GM23338 (cell line): ENCODE measurements around the gene UBXN10. TPM values are rescaled to one million over a fixed set of nuclear protein-coding genes. Genes with fewer than 3 reads are reported as not detected.

Experiments
- ATAC-seq: fragments of 200-7000 bp; cut with Tn5 transposase; 3 replicates; pipeline ENCODE4 v1.9.1; 2020
- DNase-seq: peaks from one replicate; pipeline ENCODE4 v3.0.0-alpha.2; 2015; ENCODE audit warnings: low spot score
- H2AFZ ChIP-seq: fragments of 200-600 bp; sonication (generic); 2 replicates; pipeline ENCODE4 v1.8.0; 2016; ENCODE audit warnings: antibody characterized with exemption, mild to moderate bottlenecking, moderate library complexity
- H3F3A ChIP-seq: fragments of 200-600 bp; sonication (generic); replicated peaks from 2 replicates; pipeline ENCODE4 v1.8.0; 2017; ENCODE audit warnings: antibody characterized with exemption, mixed run types, low read depth
- H3K27ac ChIP-seq: fragments of 200-600 bp; sonication (generic); 2 replicates; pipeline ENCODE4 v1.6.1; 2016; ENCODE audit warnings: low read depth
- H3K27me3 ChIP-seq: fragments of 200-600 bp; sonication (generic); 2 replicates; pipeline ENCODE4 v1.8.0; 2016; ENCODE audit warnings: mild to moderate bottlenecking, mixed run types, moderate library complexity; ENCODE audit not compliant: insufficient read depth
- H3K36me3 ChIP-seq: fragments of 200-600 bp; sonication (generic); 2 replicates; pipeline ENCODE4 v1.8.0; 2016; ENCODE audit warnings: mild to moderate bottlenecking; ENCODE audit not compliant: insufficient read depth
- H3K4me1 ChIP-seq: fragments of 200-600 bp; sonication (generic); 2 replicates; pipeline ENCODE4 v1.8.0; 2016; ENCODE audit warnings: mild to moderate bottlenecking, moderate library complexity; ENCODE audit not compliant: insufficient read depth
- H3K4me2 ChIP-seq: fragments of 200-600 bp; sonication (generic); 2 replicates; pipeline ENCODE4 v1.7.1; 2017; ENCODE audit warnings: mixed run types
- H3K4me3 ChIP-seq: fragments of 200-600 bp; sonication (generic); 2 replicates; pipeline ENCODE4 v1.6.1; 2016; ENCODE audit warnings: mixed run types
- H3K79me2 ChIP-seq: fragments of 200-600 bp; sonication (generic); replicated peaks from 2 replicates; pipeline ENCODE4 v1.8.0; 2017; ENCODE audit warnings: mild to moderate bottlenecking; ENCODE audit not compliant: insufficient read depth
- H3K9me2 ChIP-seq: fragments of 200-600 bp; sonication (generic); 2 replicates; pipeline ENCODE4 v1.8.0; 2017; ENCODE audit not compliant: insufficient read depth
- H4K20me1 ChIP-seq: fragments of 200-600 bp; sonication (generic); replicated peaks from 2 replicates; pipeline ENCODE4 v1.8.0; 2017; ENCODE audit warnings: mild to moderate bottlenecking; ENCODE audit not compliant: insufficient read depth
- H3K27ac Mint-ChIP-seq: 2 replicates; pipeline ENCODE4 v1.8.0; 2020; ENCODE audit warnings: inconsistent platforms, mild to moderate bottlenecking, moderate library complexity, mixed read lengths
- H3K27me3 Mint-ChIP-seq: 3 replicates; pipeline ENCODE4 v1.8.0; 2022; ENCODE audit warnings: low read depth, mild to moderate bottlenecking, moderate library complexity, mixed read lengths, inconsistent platforms; ENCODE audit not compliant: insufficient read depth, poor library complexity
- H3K36me3 Mint-ChIP-seq: 3 replicates; pipeline ENCODE4 v1.8.0; 2021; ENCODE audit warnings: low read depth, mild to moderate bottlenecking, inconsistent platforms, moderate library complexity, mixed read lengths
- H3K4me1 Mint-ChIP-seq: 3 replicates; pipeline ENCODE4 v1.8.0; 2020; ENCODE audit warnings: mild to moderate bottlenecking, inconsistent platforms, mixed read lengths
- H3K4me3 Mint-ChIP-seq: 3 replicates; pipeline ENCODE4 v1.8.0; 2021; ENCODE audit warnings: moderate library complexity, mild to moderate bottlenecking, inconsistent platforms, mixed read lengths
- H3K9me3 Mint-ChIP-seq: 3 replicates; pipeline ENCODE4 v1.8.0; 2020; ENCODE audit warnings: moderate library complexity, mild to moderate bottlenecking, inconsistent platforms, mixed read lengths
- CREB1 ChIP-seq: fragments of 250-450 bp; sonication (Bioruptor Pico); IDR thresholded peaks from 2 replicates; pipeline ENCODE4 v1.5.0; 2020; ENCODE audit warnings: low read depth, mild to moderate bottlenecking, moderate library complexity
- ETS1 ChIP-seq: IDR thresholded peaks from 2 replicates; pipeline ENCODE4 v1.6.1; 2016; ENCODE audit warnings: antibody characterized with exemption
- EZH2 ChIP-seq: fragments of 200-600 bp; sonication (generic); IDR thresholded peaks from one replicate; pipeline ENCODE4 v1.8.0; 2017; ENCODE audit warnings: antibody characterized with exemption, mild to moderate bottlenecking, low read depth; ENCODE audit not compliant: unreplicated experiment
- EZH2phosphoT487 ChIP-seq: fragments of 200-600 bp; sonication (generic); IDR thresholded peaks from one replicate; pipeline ENCODE4 v1.8.1; 2018; ENCODE audit warnings: antibody characterized with exemption; ENCODE audit not compliant: unreplicated experiment
- JUNB ChIP-seq: IDR thresholded peaks from one replicate; pipeline ENCODE4 v1.6.1; 2016; ENCODE audit warnings: antibody characterized with exemption; ENCODE audit not compliant: unreplicated experiment
- NANOG ChIP-seq: IDR thresholded peaks from 2 replicates; pipeline ENCODE4 v1.6.1; 2016; ENCODE audit warnings: antibody characterized with exemption, borderline replicate concordance
- POLR2AphosphoS5 ChIP-seq: IDR thresholded peaks from 2 replicates; pipeline ENCODE4 v1.6.1; 2016; ENCODE audit warnings: antibody characterized with exemption, low read depth
- STAT1 ChIP-seq: IDR thresholded peaks from one replicate; pipeline ENCODE4 v1.6.1; 2016; ENCODE audit warnings: antibody characterized with exemption; ENCODE audit not compliant: unreplicated experiment
- ZNF114 ChIP-seq: fragments of 250-450 bp; sonication (Bioruptor Pico); IDR thresholded peaks from 2 replicates; pipeline ENCODE4 v1.5.0; 2020; ENCODE audit warnings: mild to moderate bottlenecking, moderate library complexity
- ZNF331 ChIP-seq: fragments of 250-450 bp; sonication (Bioruptor Pico); IDR thresholded peaks from 2 replicates; pipeline ENCODE4 v1.5.0; 2020; ENCODE audit warnings: low read depth, mild to moderate bottlenecking, moderate library complexity
- ZNF462 ChIP-seq: fragments of 250-450 bp; sonication (Bioruptor Pico); IDR thresholded peaks from 2 replicates; pipeline ENCODE4 v1.5.0; 2020; ENCODE audit warnings: mild to moderate bottlenecking, moderate library complexity
- polyA plus RNA-seq: library from polyadenylated mRNA; unstranded; fragments of >200 nt; fragmentation: Nextera tagmentation; extraction: Ambion mirVana; gene quantifications from 2 replicates; pipeline ENCODE4 v1.2.1, GENCODE V29; 2016
- total RNA-seq: library from RNA; depleted of rRNA; stranded (reverse); fragments of >200 nt; shearing (Covaris generic); gene quantifications from 2 replicates; pipeline ENCODE4 v1.2.3, GENCODE V29; 2014
- TF ChIP-seq, protein P1 (sequence below): IDR thresholded peaks from one replicate; pipeline ENCODE4 v1.6.1; 2018; ENCODE audit warnings: antibody characterized with exemption; ENCODE audit not compliant: unreplicated experiment
- TF ChIP-seq, protein P2 (sequence below), 2 experiments: fragments of 200-600 bp in 1 of 2; sonication (generic) in 1 of 2; conservative IDR thresholded peaks; 2 replicates each; pipeline versions ENCODE4 v1.5.1 to v1.6.1; 2016 to 2017; ENCODE audit warnings: antibody characterized with exemption in 2 of 2, low read depth in 2 of 2, mild to moderate bottlenecking in 2 of 2, moderate library complexity in 1 of 2

The UBXN10 gene
- total and polyA plus RNA-seq, 2 experiments from 2014 or later = 0.27 to 0.69 TPM

DNA sequence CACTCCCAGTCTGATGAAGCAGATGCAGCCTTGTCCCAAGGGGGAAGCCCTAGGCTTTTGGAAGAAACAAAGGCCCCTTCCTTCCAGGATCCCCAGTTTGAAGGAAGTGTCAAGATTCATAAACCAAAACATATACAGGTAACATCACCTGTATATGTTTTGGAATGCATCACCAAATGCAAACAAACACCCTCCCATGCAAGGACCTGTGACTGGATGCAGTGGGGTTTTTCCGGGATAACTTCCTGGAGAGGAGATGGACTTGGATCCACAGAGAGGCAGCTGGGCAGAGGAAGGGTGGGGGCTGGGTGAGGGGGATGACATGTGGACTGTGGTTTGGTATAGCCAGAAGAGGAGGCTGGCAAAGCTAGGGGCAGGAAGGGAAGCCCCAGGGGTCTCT, 48.3 kb upstream of the UBXN10 start:
- Mint-ChIP-seq H3K9me3 (peaks cover 7% of the 10 kb centered on the region; the same call in 2 of the 3 replicates), H3K36me3 (peaks cover 4% of the 10 kb centered on the region; the same call in 1 of the 3 replicates), H3K4me1 (no peaks in the 10 kb centered on the region), H3K27me3 (peaks cover 3% of the 10 kb centered on the region), H3K27ac (no peak overlapping the region), H3K4me3 (no peak overlapping the region)
- no peaks in the 10 kb centered on the region for H3K9me2 ChIP-seq
- DNase-seq = no peak
- TF ChIP-seq EZH2 = no peak
- no peak for TF ChIP-seq STAT1
- no peak for TF ChIP-seq ZNF331
- no peak for TF ChIP-seq JUNB
- no peak for TF ChIP-seq CREB1 (CRISPR knock-in tag)
- TF ChIP-seq, protein P1, sequence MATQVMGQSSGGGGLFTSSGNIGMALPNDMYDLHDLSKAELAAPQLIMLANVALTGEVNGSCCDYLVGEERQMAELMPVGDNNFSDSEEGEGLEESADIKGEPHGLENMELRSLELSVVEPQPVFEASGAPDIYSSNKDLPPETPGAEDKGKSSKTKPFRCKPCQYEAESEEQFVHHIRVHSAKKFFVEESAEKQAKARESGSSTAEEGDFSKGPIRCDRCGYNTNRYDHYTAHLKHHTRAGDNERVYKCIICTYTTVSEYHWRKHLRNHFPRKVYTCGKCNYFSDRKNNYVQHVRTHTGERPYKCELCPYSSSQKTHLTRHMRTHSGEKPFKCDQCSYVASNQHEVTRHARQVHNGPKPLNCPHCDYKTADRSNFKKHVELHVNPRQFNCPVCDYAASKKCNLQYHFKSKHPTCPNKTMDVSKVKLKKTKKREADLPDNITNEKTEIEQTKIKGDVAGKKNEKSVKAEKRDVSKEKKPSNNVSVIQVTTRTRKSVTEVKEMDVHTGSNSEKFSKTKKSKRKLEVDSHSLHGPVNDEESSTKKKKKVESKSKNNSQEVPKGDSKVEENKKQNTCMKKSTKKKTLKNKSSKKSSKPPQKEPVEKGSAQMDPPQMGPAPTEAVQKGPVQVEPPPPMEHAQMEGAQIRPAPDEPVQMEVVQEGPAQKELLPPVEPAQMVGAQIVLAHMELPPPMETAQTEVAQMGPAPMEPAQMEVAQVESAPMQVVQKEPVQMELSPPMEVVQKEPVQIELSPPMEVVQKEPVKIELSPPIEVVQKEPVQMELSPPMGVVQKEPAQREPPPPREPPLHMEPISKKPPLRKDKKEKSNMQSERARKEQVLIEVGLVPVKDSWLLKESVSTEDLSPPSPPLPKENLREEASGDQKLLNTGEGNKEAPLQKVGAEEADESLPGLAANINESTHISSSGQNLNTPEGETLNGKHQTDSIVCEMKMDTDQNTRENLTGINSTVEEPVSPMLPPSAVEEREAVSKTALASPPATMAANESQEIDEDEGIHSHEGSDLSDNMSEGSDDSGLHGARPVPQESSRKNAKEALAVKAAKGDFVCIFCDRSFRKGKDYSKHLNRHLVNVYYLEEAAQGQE = no peak
- TF ChIP-seq, protein P2, sequence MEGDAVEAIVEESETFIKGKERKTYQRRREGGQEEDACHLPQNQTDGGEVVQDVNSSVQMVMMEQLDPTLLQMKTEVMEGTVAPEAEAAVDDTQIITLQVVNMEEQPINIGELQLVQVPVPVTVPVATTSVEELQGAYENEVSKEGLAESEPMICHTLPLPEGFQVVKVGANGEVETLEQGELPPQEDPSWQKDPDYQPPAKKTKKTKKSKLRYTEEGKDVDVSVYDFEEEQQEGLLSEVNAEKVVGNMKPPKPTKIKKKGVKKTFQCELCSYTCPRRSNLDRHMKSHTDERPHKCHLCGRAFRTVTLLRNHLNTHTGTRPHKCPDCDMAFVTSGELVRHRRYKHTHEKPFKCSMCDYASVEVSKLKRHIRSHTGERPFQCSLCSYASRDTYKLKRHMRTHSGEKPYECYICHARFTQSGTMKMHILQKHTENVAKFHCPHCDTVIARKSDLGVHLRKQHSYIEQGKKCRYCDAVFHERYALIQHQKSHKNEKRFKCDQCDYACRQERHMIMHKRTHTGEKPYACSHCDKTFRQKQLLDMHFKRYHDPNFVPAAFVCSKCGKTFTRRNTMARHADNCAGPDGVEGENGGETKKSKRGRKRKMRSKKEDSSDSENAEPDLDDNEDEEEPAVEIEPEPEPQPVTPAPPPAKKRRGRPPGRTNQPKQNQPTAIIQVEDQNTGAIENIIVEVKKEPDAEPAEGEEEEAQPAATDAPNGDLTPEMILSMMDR (conservative IDR thresholded peaks at IDR 0.05; ENCODE audit: low read depth in 2 of 2) = no peak
- TF ChIP-seq POLR2AphosphoS5 = no peak
- no peak for TF ChIP-seq ETS1
- no peak for TF ChIP-seq NANOG
- no peak for TF ChIP-seq EZH2phosphoT487
- TF ChIP-seq ZNF462 (CRISPR knock-in tag) = no peak
- no peak for TF ChIP-seq ZNF114
- ATAC-seq = no peak
- no peaks in the 10 kb centered on the region for H3K79me2 ChIP-seq
- H3K27ac ChIP-seq = no peak overlapping the region
- no peak overlapping the region for H3K4me3 ChIP-seq
- no peak overlapping the region for H3K4me2 ChIP-seq
- no peaks in the 10 kb centered on the region for H3F3A ChIP-seq
- H3K36me3 ChIP-seq = no peaks in the 10 kb centered on the region
- H4K20me1 ChIP-seq = no peaks in the 10 kb centered on the region
- H3K4me1 ChIP-seq = no peaks in the 10 kb centered on the region
- H3K27me3 ChIP-seq = no peaks in the 10 kb centered on the region
- no peak overlapping the region for H2AFZ ChIP-seq
